PC-3 (cell line): ENCODE data around the gene CIITA. TPM values are rescaled to one million over a fixed set of nuclear protein-coding genes. Genes with fewer than 3 reads are reported as not detected.

Experiments
- ATAC-seq: fragments of 200-7000 bp; cut with Tn5 transposase; 2 replicates; pipeline ENCODE4 v1.9.1; 2020; ENCODE audit warnings: mild to moderate bottlenecking, moderate library complexity
- BruUV-seq: library from RNA; stranded (reverse); fragments of 400-500 nt; replicated peaks from 2 replicates; lab custom pipeline; 2021; lab: Mats Ljungman, UMichigan
- CTCF ChIA-PET: fragments of 300-600 bp; sonication (Branson Sonifier 250); formaldehyde crosslinking; loops from one replicate; lab custom pipeline; 2022; ENCODE audit warnings: antibody characterized with exemption; lab: Charles Lee
- POLR2A ChIA-PET: fragments of 300-600 bp; sonication (Branson Sonifier 250); formaldehyde crosslinking; loops from one replicate; lab custom pipeline; 2022; ENCODE audit warnings: antibody characterized with exemption; ENCODE audit not compliant: unreplicated experiment; lab: Charles Lee
- DNase-seq: peaks from one replicate; pipeline ENCODE4 v3.0.0-alpha.2; 2015
- H2AFZ ChIP-seq: fragments of 300-600 bp; sonication (generic); 2 replicates; pipeline ENCODE4 v1.6.0; 2016; ENCODE audit warnings: antibody characterized with exemption, low read length
- H3F3A ChIP-seq: fragments of 300-600 bp; sonication (generic); one replicate; pipeline ENCODE4 v1.6.0; 2017; ENCODE audit warnings: antibody characterized with exemption, low read length, control low read depth, mild to moderate bottlenecking; ENCODE audit not compliant: unreplicated experiment
- H3K27ac ChIP-seq: fragments of 300-600 bp; sonication (generic); 2 replicates; pipeline ENCODE4 v1.5.1; 2016; ENCODE audit warnings: mild to moderate bottlenecking, low read length
- H3K27me3 ChIP-seq: fragments of 300-600 bp; sonication (generic); 2 replicates; pipeline ENCODE4 v1.6.1; 2016; ENCODE audit warnings: low read length, mixed read lengths
- H3K36me3 ChIP-seq: fragments of 300-600 bp; sonication (generic); 2 replicates; pipeline ENCODE4 v1.6.1; 2016; ENCODE audit warnings: low read depth, mixed run types, low read length, mixed read lengths
- H3K4me1 ChIP-seq: fragments of 300-600 bp; sonication (generic); 2 replicates; pipeline ENCODE4 v1.5.1; 2016; ENCODE audit warnings: low read length; ENCODE audit not compliant: insufficient read depth
- H3K4me2 ChIP-seq: fragments of 300-600 bp; sonication (generic); 2 replicates; pipeline ENCODE4 v1.6.0; 2016; ENCODE audit warnings: low read length
- H3K4me3 ChIP-seq: fragments of 300-600 bp; sonication (generic); 2 replicates; pipeline ENCODE4 v1.5.1; 2016; ENCODE audit warnings: mild to moderate bottlenecking, low read length, mixed read lengths
- H3K79me2 ChIP-seq: fragments of 300-600 bp; sonication (generic); 2 replicates; pipeline ENCODE4 v1.6.1; 2017; ENCODE audit warnings: low read length, mixed read lengths
- H3K9ac ChIP-seq: fragments of 300-600 bp; sonication (generic); 2 replicates; pipeline ENCODE4 v1.6.0; 2016; ENCODE audit warnings: mild to moderate bottlenecking, low read length
- H3K9me2 ChIP-seq: fragments of 300-600 bp; sonication (generic); replicated peaks from 2 replicates; pipeline ENCODE4 v1.6.1; 2016; ENCODE audit warnings: mixed run types, low read length, mixed read lengths
- H3K9me3 ChIP-seq: fragments of 300-600 bp; sonication (generic); 2 replicates; pipeline ENCODE4 v1.6.1; 2016; ENCODE audit warnings: low read length, mixed read lengths
- H4K20me1 ChIP-seq: fragments of 300-600 bp; sonication (generic); 2 replicates; pipeline ENCODE4 v1.6.1; 2016; ENCODE audit warnings: low read length, mixed read lengths
- EZH2 ChIP-seq: fragments of 300-600 bp; sonication (generic); IDR thresholded peaks from one replicate; pipeline ENCODE4 v1.6.1; 2017; ENCODE audit warnings: antibody characterized with exemption, mild to moderate bottlenecking, low read length; ENCODE audit not compliant: unreplicated experiment
- EZH2phosphoT487 ChIP-seq: fragments of 300-600 bp; sonication (generic); IDR thresholded peaks from 2 replicates; pipeline ENCODE4 v1.6.1; 2018; ENCODE audit warnings: mild to moderate bottlenecking, antibody characterized with exemption, low read length, borderline replicate concordance
- intact Hi-C: fragments of 100-400 bp; cut with micrococcal nuclease; formaldehyde crosslinking; loops from 2 replicates; pipeline ENCODE4 v1.9.0; 2023
- total RNA-seq: library from RNA; depleted of rRNA; stranded (reverse); fragments of >200 nt; gene quantifications from 2 replicates; pipeline ENCODE4 v1.2.3, GENCODE V29; 2014
- TF ChIP-seq, protein P1 (sequence below): fragments of 300-600 bp; sonication (generic); conservative IDR thresholded peaks from 2 replicates; pipeline ENCODE4 v1.5.1; 2017; ENCODE audit warnings: antibody characterized with exemption, low read depth, mild to moderate bottlenecking, low read length

CIITA gene
- total RNA-seq, 1 experiment from 2014 or later = not detected

DNA sequence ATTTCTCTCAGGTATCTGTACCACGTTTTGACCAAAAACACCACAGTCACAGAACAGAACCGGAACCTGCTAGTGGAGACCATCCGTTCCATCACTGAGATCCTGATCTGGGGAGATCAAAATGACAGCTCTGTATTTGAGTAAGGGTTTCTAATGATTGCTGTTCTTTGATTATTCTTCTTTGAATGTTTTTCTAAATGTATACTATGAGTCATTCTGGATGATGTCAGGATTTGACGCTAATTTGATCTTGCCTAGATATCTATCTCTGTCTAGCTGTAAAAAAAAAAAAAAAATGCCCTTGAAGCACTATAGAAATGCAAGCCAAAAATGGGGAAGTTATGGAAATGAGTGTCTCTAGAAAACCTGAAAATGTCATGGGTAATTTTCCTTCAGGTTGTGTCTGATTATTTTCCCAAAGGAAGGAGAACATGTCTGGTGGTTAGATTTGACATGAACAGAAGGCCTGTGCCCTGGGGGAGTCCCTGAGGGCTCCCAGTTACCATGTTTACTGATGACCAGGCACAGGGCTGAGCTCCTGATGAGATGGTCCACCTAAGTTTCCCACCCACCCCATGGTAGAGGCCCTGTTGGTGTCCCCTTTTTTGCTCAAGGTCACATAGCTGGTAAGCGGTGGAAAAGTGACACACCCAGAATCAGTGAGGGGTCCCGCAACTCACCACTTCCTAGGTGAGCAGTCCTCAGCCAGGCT lies 80.9 kb downstream of the CIITA start:
- Histone ChIP-seq H3K79me2 (peaks cover 19% of the 10 kb centered on the region), H3K9me3 (no peaks in the 10 kb centered on the region), H3F3A (no peaks in the 10 kb centered on the region), H3K27ac (peak overlapping the region; percentile 25; the same call in 1 of the 2 replicates), H4K20me1 (no peaks in the 10 kb centered on the region), H3K27me3 (no peaks in the 10 kb centered on the region), H3K4me1 (peaks cover 12% of the 10 kb centered on the region), H3K4me2 (no peak overlapping the region), H3K36me3 (no peaks in the 10 kb centered on the region), H3K4me3 (no peak overlapping the region), H3K9me2 (no peaks in the 10 kb centered on the region), H2AFZ (no peak overlapping the region), H3K9ac (no peak overlapping the region)
- intact Hi-C loops = no loop called here
- DNase-seq (peak; percentile 43), ATAC-seq (peak; percentile 38)
- BruUV-seq = no TSS peak
- TF ChIP-seq EZH2 = no peak
- TF ChIP-seq EZH2phosphoT487 = no peak
- TF ChIP-seq, protein P1, sequence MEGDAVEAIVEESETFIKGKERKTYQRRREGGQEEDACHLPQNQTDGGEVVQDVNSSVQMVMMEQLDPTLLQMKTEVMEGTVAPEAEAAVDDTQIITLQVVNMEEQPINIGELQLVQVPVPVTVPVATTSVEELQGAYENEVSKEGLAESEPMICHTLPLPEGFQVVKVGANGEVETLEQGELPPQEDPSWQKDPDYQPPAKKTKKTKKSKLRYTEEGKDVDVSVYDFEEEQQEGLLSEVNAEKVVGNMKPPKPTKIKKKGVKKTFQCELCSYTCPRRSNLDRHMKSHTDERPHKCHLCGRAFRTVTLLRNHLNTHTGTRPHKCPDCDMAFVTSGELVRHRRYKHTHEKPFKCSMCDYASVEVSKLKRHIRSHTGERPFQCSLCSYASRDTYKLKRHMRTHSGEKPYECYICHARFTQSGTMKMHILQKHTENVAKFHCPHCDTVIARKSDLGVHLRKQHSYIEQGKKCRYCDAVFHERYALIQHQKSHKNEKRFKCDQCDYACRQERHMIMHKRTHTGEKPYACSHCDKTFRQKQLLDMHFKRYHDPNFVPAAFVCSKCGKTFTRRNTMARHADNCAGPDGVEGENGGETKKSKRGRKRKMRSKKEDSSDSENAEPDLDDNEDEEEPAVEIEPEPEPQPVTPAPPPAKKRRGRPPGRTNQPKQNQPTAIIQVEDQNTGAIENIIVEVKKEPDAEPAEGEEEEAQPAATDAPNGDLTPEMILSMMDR = no peak
- POLR2A ChIA-PET = interaction anchor here (0.6 kb wide), 1 partner anchor 204 kb away, joined by 3 read pairs; no protein-coding TSS in a partner anchor
- CTCF ChIA-PET = interaction anchor here (0.6 kb wide), 1 partner anchor 16 kb away, joined by 7 read pairs; the partner anchor contains the start of gene DEXI

DNA sequence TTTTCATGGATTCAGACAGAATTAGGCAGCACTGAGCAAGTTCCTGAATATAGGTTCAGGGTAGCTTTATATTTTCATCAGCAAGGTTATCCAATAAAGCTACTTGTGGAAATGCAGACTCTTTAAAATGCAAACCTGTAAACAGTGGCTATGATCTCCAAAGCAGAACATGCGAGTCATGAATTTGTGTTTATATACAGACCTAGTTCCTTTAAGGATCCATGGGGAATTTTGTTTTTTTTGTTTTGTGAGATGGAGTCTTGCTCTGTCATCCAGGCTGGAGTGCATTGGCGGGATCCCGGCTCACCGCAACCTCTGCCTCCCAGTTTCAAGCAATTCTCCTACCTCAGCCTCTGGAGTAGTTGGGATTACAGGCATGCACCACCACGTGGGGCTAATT lies 82.2 kb downstream of the CIITA start:
- Histone ChIP-seq H3K27ac (no peak overlapping the region), H3K9me3 (no peaks in the 10 kb centered on the region), H3K4me3 (no peak overlapping the region), H3K9me2 (no peaks in the 10 kb centered on the region), H3K79me2 (peaks cover 17% of the 10 kb centered on the region; the same call in 1 of the 2 replicates), H4K20me1 (no peaks in the 10 kb centered on the region), H3K4me2 (no peak overlapping the region), H3K9ac (no peak overlapping the region), H3K36me3 (no peaks in the 10 kb centered on the region), H3F3A (no peaks in the 10 kb centered on the region), H3K27me3 (no peaks in the 10 kb centered on the region), H3K4me1 (peaks cover 12% of the 10 kb centered on the region), H2AFZ (no peak overlapping the region)
- BruUV-seq = no TSS peak
- intact Hi-C loops = no loop called here
- ATAC-seq = no peak
- ChIA-PET CTCF (no interaction called here), POLR2A (no interaction called here)
- DNase-seq = no peak
- TF ChIP-seq EZH2phosphoT487 (no peak), EZH2 (no peak)
- TF ChIP-seq, protein P1 = no peak

DNA sequence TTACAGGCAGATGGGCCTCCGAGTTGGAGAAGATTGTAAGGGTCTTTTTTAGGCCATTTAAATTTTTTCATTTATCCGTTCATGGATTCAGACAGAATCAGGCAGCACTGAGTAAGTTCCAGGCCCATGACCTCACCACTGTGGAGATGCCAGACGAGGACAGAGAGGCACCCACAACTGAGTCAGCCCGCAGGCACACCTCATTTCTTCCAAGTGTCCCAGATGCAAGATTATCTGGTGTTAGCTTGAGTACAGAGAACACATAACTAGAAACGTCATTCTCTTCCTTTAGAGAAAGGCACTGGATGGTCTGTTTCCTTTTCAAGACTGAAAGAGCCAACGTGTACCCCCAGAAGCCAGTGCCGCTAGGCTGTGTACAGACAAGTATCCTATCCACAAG lies 84.2 kb downstream of the CIITA start:
- no peaks in the 10 kb centered on the region for H3K9me2 ChIP-seq
- DNase-seq = no peak
- no peak for TF ChIP-seq EZH2
- TF ChIP-seq EZH2phosphoT487 = no peak
- TF ChIP-seq, protein P1 = no peak
- no peak overlapping the region for H2AFZ ChIP-seq
- no peaks in the 10 kb centered on the region for H3K79me2 ChIP-seq
- no peaks in the 10 kb centered on the region for H3K36me3 ChIP-seq
- peak; percentile 40 for ATAC-seq
- no peak overlapping the region for H3K4me2 ChIP-seq
- POLR2A ChIA-PET = no interaction called here
- BruUV-seq = no TSS peak
- CTCF ChIA-PET = no interaction called here
- peaks cover 12% of the 10 kb centered on the region for H3K4me1 ChIP-seq
- no peaks in the 10 kb centered on the region for H3K27me3 ChIP-seq
- no peak overlapping the region for H3K4me3 ChIP-seq
- no peak overlapping the region for H3K27ac ChIP-seq
- H3K9ac ChIP-seq = no peak overlapping the region
- no peaks in the 10 kb centered on the region for H4K20me1 ChIP-seq
- intact Hi-C loops = no loop called here
- H3F3A ChIP-seq = no peaks in the 10 kb centered on the region
- H3K9me3 ChIP-seq = no peaks in the 10 kb centered on the region
